GM12878 (cell line): ENCODE measurements around the gene TNFRSF8. TPM values are rescaled to one million over a fixed set of nuclear protein-coding genes. Genes with fewer than 3 reads are reported as not detected.

Experiments
- BCL11A ChIP-seq: IDR thresholded peaks from 2 replicates; pipeline ENCODE4 v1.6.1; 2011; ENCODE audit warnings: low read depth, low read length
- BHLHE40 ChIP-seq, 2 experiments: fragments of 450-650 bp in 1 of 2; IDR thresholded peaks; 2 replicates each; pipeline ENCODE4 v1.6.1; 2011 to 2017; ENCODE audit warnings: low read depth in 2 of 2, borderline replicate concordance in 1 of 2, improper control_type of control experiment in 1 of 2, low read length in 1 of 2, mild to moderate bottlenecking in 1 of 2
- CBFB ChIP-seq: IDR thresholded peaks from 2 replicates; pipeline ENCODE4 v1.6.1; 2016; ENCODE audit warnings: antibody characterized with exemption, low read depth
- DPF2 ChIP-seq: fragments of 450-650 bp; IDR thresholded peaks from 2 replicates; pipeline ENCODE4 v1.6.1; 2017; ENCODE audit warnings: mild to moderate bottlenecking
- EGR1 ChIP-seq, 2 experiments: IDR thresholded peaks; 1 replicate in 1 of 2; 2 replicates in 1 of 2; pipeline ENCODE4 v1.6.1; 2011 to 2012; ENCODE audit warnings: low read depth in 2 of 2, low read length in 2 of 2, borderline replicate concordance in 1 of 2, mild to moderate bottlenecking in 1 of 2, moderate library complexity in 1 of 2
- FOS ChIP-seq: IDR thresholded peaks from 3 replicates; pipeline ENCODE4 v1.6.1; 2011; ENCODE audit warnings: borderline replicate concordance; ENCODE audit not compliant: insufficient read length; ENCODE audit errors: extremely low read depth
- GATAD2B ChIP-seq: fragments of 450-650 bp; conservative IDR thresholded peaks from 2 replicates; pipeline ENCODE4 v1.6.1; 2017; ENCODE audit warnings: low read depth, mild to moderate bottlenecking, moderate library complexity
- JUND ChIP-seq: IDR thresholded peaks from 2 replicates; pipeline ENCODE4 v1.6.1; 2012; ENCODE audit warnings: low read depth, mild to moderate bottlenecking, low read length, improper control_type of control experiment, moderate library complexity
- NFYA ChIP-seq: IDR thresholded peaks from 2 replicates; pipeline ENCODE4 v1.6.1; 2011; ENCODE audit warnings: low read depth, mild to moderate bottlenecking, low read length, improper control_type of control experiment, borderline replicate concordance
- NR2F1 ChIP-seq: fragments of 450-650 bp; conservative IDR thresholded peaks from 2 replicates; pipeline ENCODE4 v1.6.1; 2017; ENCODE audit warnings: mild to moderate bottlenecking
- RAD21 ChIP-seq: IDR thresholded peaks from 2 replicates; pipeline ENCODE4 v1.6.1; 2011; ENCODE audit warnings: mild to moderate bottlenecking, low read depth, low read length, moderate library complexity; ENCODE audit not compliant: insufficient read depth
- RCOR1 ChIP-seq: conservative IDR thresholded peaks from 2 replicates; pipeline ENCODE4 v1.6.1; 2012; ENCODE audit warnings: low read depth, low read length, improper control_type of control experiment
- RELB ChIP-seq: fragments of 450-650 bp; IDR thresholded peaks from 2 replicates; pipeline ENCODE4 v1.6.1; 2017; ENCODE audit warnings: low read depth, mild to moderate bottlenecking, moderate library complexity
- RUNX3 ChIP-seq: IDR thresholded peaks from 2 replicates; pipeline ENCODE4 v1.6.1; 2012; ENCODE audit warnings: low read length, inconsistent platforms
- TAF1 ChIP-seq: IDR thresholded peaks from 2 replicates; pipeline ENCODE4 v1.6.1; 2011; ENCODE audit warnings: mild to moderate bottlenecking, low read depth, low read length, borderline replicate concordance
- TARDBP ChIP-seq: IDR thresholded peaks from 2 replicates; pipeline ENCODE4 v1.6.1; 2016; ENCODE audit warnings: borderline replicate concordance
- TCF3 ChIP-seq: IDR thresholded peaks from 2 replicates; pipeline ENCODE4 v1.6.1; 2012; ENCODE audit warnings: low read depth, mild to moderate bottlenecking, low read length, borderline replicate concordance; ENCODE audit not compliant: insufficient read depth
- WRNIP1 ChIP-seq: IDR thresholded peaks from 2 replicates; pipeline ENCODE4 v1.6.1; 2011; ENCODE audit warnings: low read depth, low read length, improper control_type of control experiment, borderline replicate concordance
- YBX1 ChIP-seq: fragments of 450-650 bp; IDR thresholded peaks from 2 replicates; pipeline ENCODE4 v1.6.1; 2016; ENCODE audit warnings: antibody characterized with exemption
- ZNF24 ChIP-seq: fragments of 450-650 bp; IDR thresholded peaks from 2 replicates; pipeline ENCODE4 v1.6.1; 2017; ENCODE audit warnings: antibody characterized with exemption, mild to moderate bottlenecking
- ZNF384 ChIP-seq: IDR thresholded peaks from 2 replicates; pipeline ENCODE4 v1.6.1; 2012; ENCODE audit warnings: low read depth, mild to moderate bottlenecking, low read length, improper control_type of control experiment, borderline replicate concordance
- ZNF687 ChIP-seq: fragments of 450-650 bp; IDR thresholded peaks from 2 replicates; pipeline ENCODE4 v1.6.1; 2017; ENCODE audit warnings: mild to moderate bottlenecking, moderate library complexity
- polyA plus RNA-seq, 11 experiments: library from polyadenylated mRNA; depleted of rRNA in 4 of 11; unstranded in 6 of 11; stranded (reverse) in 5 of 11; fragments of >200 nt; fragmentation: Nextera tagmentation in 4 of 11; fragmentation: Illumina TruSeq in 1 of 11; extraction: Ambion mirVana in 4 of 11; extraction: Trizol in 1 of 11; gene quantifications; 1 replicate in 1 of 11; 2 replicates in 10 of 11; pipeline versions ENCODE4 v1.2.1 to v1.2.3, GENCODE V29; 2011 to 2016; ENCODE audit warnings: inconsistent platforms in 2 of 11, missing spikeins in 2 of 11, low read depth in 1 of 11
- total RNA-seq, 4 experiments: library from RNA; depleted of rRNA in 3 of 4; stranded (reverse); fragments of >200 nt in 3 of 4; fragmentation: Illumina TruSeq in 1 of 4; extraction: Trizol in 1 of 4; gene quantifications; 2 replicates each; pipeline versions ENCODE4 v1.2.1 to v1.2.3, GENCODE V29; 2013 to 2021
- TF ChIP-seq, protein P1 (sequence below): fragments of 150-350 bp; IDR thresholded peaks from 2 replicates; pipeline ENCODE4 v1.6.1; 2014; ENCODE audit warnings: mild to moderate bottlenecking, low read depth, low read length

TNFRSF8 gene
- total and polyA plus RNA-seq, 10 of the 15 experiments (the other 5 are each of a cell fraction or from before 2014, with no cell fraction given), result 9.8 to 114 (median 58.8) TPM

GRCh38 chr1:12148958-12149790 lies 86.1 kb downstream of the TNFRSF8 start (continued):
- peak; percentile 57 for TF ChIP-seq RUNX3
- TF ChIP-seq BHLHE40 (IDR thresholded peaks at IDR 0.05; ENCODE audit: borderline replicate concordance in 1 of 2, low read depth in 2 of 2, low read length in 1 of 2), result peak; percentile 6 to 32; a peak in 2 of 4 replicates
- TF ChIP-seq BCL11A, result no peak
- peak; percentile 42; the same call in 1 of the 2 replicates for TF ChIP-seq NR2F1
- no peak for TF ChIP-seq ZNF24
- TF ChIP-seq, protein P1, sequence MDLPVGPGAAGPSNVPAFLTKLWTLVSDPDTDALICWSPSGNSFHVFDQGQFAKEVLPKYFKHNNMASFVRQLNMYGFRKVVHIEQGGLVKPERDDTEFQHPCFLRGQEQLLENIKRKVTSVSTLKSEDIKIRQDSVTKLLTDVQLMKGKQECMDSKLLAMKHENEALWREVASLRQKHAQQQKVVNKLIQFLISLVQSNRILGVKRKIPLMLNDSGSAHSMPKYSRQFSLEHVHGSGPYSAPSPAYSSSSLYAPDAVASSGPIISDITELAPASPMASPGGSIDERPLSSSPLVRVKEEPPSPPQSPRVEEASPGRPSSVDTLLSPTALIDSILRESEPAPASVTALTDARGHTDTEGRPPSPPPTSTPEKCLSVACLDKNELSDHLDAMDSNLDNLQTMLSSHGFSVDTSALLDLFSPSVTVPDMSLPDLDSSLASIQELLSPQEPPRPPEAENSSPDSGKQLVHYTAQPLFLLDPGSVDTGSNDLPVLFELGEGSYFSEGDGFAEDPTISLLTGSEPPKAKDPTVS, result no peak
- TF ChIP-seq RELB, result peak; percentile 39; the same call in 1 of the 2 replicates
- TF ChIP-seq GATAD2B, result no peak
- no peak for TF ChIP-seq CBFB
- no peak for TF ChIP-seq EGR1 (IDR thresholded peaks at IDR 0.05; ENCODE audit: borderline replicate concordance in 1 of 2, low read depth in 2 of 2, low read length in 2 of 2)
- TF ChIP-seq WRNIP1, result no peak
- no peak for TF ChIP-seq TCF3
- no peak for TF ChIP-seq TARDBP
- no peak for TF ChIP-seq RAD21
- no peak for TF ChIP-seq YBX1
- no peak for TF ChIP-seq NFYA
- TF ChIP-seq FOS, result no peak
- TF ChIP-seq ZNF384, result no peak
- no peak for TF ChIP-seq JUND
- TF ChIP-seq DPF2, result no peak; the same call in 1 of the 2 replicates
- no peak for TF ChIP-seq TAF1
- TF ChIP-seq RCOR1, result 0 out of 2 replicates have a peak, but pooled peaks have one; percentile 49
- TF ChIP-seq ZNF687, result peak; percentile 92
